NCI-H2196 (cell line): Measurements from ENCODE around the gene TST.

Source experiments
- DNase-seq: peaks from one replicate; lab custom pipeline; 2025; ENCODE audit not compliant: unreplicated experiment; lab: John Stamatoyannopoulos, UW

The TST gene

DNA sequence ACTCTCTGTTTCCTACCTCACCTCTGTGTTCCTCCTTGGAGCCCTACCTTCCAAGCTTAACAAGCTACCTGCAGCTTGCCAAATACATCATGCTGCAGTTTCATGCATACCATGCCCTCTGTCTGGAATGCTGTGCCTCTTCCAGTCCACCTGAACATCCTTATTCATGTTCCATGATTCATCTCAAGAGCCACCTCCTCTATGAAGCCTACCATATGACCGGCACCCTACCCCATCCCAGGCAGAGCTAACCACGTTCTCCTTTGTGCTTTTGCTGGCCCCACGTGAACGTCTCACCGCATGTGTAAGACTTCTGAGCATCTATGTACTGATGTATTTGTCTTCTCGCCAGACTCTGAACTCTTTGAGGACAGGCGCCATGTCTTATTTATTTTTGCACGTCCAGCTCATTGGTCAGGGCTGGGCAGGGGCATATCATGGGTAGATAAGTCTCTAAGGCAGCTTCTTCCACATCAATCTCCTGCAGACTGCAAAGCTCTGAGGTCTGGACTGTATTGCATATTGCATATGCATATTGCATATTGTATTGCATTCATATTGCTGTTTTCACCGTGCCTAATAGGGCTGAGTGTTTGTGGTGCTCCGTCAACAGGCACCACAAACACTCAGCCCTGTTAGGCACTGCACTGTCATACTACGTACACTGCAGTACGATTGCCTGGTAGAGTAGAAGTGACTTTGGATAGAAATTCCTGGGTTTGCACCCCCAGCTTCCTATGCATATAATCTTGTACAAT lies 31.0 kb downstream of the TST start:
- no peak for DNase-seq

DNA sequence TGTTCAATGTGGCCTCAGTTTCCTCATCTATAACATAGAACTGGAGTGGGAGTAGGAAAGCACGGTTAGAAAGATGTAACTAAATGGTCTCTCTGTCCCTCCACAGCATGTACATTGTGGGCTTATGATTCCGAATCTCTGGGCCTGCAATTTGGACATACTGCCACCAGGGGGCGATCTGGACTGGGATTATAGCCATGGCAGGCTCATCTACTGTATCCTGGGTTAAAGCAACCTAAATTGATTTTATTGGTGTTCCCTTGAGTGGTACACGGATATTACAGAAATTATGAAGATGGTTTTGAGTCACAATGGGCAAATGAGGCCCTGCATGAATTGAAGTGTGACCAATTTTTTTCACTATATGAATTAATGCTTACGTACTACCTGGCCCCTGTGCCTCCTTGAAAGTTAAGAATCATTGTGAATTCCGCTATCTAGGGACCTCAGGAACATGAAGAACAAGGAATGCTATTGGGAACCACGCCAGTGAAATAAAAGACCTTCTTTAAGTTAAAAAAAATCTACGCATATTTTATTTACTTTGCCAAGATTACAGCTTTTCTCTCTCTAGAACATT lies 32.9 kb downstream of the TST start:
- DNase-seq: no peak

DNA sequence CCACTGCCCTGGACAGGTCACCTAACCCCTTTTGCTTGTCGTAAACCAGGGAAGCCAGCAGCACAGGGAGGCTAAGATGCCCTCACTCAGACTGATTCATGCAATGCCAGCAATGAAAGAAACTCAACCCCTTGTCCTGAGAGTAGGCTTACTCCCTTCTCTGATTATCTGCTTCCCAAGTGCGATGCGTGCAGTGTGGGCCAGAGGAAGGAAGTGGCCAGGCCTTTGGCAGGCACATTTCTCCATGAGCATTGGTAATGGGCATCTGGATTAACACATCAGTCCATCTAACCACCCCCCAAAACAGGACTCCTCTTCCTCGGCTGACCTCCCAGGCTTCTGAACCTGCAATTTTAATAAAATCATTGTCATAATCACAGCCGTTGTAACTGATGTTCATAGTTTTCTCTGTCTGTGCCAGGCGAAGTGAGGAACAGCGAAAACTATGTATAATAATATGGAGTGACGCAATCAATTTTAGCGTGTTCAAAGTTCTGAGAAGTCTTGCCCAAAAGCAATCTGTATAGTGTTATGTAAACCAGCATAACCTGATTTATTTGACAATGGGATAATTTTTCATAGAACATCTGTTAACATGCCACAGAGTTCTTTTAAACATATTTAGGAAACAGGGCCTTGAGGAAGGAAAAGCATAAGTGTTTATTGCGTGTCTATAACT lies 33.9 kb downstream of the TST start:
- no peak for DNase-seq

DNA sequence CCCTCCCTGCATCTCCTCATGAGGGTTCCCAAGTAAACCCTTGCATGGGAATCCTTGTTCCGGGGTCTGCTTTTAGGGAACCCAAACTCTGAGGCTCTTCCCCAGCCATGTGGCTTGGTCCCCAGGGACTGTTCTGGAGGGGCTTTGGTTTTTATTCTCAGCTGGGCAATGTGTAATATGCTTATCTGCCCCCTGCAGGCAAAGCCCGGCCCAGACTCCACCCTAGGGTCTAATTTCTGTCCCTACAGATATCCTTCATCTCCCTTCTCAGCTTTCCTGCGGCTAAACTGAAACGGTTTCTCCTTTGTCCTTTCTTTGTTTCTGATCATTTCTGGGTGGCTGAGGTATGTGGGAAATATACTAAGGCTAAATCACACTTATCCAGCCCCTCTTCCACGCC lies 37.1 kb downstream of the TST start:
- no peak for DNase-seq

DNA sequence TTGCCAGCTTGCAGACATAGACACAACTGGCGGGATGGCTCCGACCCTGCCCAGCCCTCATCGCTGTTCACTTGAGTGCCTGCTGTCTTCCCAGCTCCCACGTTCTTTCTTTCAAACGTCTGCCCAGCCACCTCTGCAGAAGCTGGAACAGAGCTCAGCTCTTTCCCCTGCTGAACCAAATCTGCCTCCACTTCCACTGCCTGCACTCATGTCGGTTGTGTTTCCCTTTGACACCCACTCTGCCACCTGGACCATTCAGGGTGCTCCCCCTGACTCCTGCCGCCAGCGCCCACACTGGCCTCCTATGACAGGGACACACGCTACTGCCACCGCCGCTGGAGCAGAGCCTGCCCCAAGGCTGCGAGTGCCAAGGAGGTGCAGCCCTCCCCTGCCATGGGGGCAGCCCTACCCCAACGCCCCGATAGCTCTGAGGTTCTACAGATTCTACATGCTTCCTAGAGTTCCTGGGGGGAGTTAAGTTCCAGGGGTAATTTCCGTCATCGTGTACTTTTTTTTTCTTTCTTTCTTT lies 37.9 kb downstream of the TST start:
- no peak for DNase-seq

DNA sequence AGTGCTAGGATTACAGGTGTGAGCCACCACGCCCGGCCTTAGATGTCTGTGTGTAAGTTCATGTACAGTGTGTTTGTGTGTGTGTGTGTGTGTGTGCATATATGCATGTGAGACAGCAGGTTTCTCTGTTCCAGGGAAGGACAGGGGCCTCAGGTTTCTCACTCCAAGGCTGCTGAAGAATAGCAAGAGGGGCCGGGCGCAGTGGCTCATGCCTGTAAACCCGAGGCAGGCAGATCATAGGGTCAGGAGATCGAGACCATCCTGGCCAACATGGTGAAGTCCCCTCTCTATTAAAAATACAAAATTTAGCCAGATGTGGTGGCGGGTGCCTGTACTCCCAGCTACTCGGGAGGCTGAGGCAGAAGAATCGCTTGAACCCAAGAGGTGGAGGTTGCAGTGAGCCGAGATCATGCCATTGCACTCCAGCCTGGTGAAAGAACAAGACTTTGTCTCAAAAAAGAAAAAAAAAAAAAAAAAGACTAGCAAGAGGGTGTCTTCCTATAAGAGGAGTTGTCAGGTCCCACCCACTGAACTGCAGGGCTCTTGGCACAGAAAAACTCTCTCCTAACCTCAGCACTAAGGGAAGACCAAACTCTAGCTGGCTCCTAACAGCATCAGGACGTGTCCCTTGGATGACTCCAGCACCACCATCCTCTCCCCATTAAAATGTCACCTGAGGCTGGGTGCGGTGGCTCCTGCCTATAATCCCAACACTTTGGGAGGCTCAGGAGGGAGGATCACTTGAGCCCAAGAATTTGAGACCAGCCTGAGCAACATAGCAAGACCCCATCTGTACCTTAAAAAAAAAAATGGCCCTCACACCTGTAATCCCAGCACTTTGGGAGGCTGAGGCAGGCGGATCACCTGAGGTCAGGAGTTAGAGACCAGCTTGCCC lies 40.0 kb downstream of the TST start:
- DNase-seq: no peak

DNA sequence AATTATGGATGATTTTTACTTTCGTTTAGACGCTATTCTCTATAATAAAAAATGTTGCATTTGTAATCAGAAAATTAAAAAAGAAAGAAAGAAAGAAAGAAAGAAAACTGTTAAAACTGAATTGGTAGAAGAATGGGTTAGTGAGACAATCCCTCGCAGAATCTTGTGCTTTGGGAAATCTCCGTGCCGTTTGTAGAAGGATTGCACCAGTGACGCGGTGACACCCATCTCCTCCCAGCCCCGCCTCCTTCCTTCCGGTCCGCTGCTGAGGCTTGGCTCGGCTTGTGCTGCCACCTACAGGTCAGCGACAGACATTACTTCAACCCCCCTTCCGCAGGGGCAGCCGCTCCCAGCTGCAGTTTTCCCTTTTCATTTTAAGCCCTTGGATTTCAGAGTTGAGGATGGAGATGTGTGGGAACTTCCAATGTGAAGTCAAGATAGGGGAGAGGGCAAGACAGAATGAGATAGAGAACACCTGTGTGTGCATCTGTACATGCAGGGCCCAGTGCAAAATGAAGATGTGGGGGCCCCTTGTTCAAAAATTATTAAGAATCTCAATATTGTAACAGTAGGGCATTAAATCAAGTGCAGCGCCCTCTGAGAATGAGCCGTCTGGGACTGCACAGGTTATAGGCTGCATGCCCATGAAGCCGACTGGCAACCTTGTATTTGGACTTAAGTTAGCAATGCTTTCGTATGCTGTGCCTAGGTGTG lies 41.1 kb downstream of the TST start:
- DNase-seq: peak; percentile 69

DNA sequence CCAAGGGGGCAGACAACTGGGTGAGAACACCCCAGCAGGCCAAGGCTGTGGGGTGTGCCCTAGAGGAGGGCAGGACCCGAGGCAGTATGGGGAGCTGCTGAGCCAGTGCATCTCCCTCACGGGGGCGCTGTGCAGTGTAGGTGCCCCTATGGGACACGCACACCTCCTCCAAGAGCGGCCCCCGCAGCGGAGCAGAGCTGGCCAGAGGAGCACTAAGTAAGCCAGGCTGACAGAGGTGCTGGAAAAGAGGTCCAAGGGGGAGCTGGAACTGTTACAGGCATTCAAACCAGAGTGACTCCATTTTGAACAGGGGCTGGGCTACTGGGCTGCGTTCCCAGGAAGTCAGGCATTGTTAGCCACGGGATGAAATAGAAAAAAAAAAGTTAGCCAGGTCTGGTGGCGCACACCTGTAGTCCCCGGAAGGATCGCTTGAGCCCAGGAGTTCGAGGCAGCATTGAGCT lies 41.8 kb downstream of the TST start:
- DNase-seq: peak; percentile 1

DNA sequence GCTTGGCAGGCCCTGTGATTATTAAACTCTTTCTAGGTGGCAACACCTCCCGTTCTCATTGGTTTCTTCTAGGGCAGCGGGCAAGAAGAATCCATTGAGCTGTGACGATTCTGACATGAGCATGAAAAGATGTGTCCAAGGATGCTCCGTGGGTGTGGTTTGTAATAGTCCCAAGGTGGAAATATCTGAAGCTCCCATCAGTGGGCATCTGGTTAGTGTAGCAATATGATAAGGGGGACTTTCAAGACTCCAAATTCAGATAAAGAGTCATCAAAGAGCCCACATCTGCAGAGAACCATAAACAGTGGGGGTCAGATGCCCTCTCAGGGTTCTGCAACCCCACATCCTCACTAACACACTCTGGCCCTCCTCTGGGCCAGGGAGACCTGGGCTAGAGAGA lies 42.6 kb downstream of the TST start:
- no peak for DNase-seq

DNA sequence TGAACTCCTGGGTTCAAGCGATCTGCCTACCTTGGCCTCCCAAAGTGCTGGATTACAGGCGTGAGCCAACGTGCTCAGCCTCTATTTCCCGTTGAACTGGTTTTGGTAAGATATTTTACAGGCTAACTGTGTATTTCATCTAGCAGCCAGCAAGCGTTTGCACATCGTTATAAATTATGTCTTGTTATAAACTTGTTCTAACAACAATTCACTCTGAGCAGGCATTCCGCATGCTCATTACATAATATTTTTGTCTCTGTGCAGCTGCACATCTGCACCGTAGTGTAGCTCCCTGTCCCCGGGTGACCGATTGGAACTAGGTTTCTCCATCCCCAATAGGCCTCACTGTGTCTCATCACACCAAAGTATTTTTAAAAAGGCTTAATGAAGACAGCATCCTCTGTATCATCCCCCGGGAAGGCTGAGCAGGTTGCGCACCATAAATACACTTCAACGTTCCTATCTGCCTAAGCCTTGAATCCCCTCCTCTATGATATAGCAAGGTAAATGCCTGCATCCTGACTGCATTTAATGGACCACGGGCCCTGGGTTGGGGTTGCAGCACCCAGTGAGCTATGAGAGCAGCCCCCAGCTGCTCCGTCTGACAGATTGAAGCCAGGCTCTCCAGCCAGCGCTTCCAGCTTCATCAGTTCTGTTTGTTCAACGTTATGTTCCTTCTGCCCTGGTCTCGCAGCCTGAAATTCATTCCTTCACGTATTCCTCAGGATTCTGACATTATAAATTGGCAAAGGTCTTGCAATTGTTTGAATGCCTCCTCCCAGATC lies 47.7 kb downstream of the TST start:
- DNase-seq: no peak

DNA sequence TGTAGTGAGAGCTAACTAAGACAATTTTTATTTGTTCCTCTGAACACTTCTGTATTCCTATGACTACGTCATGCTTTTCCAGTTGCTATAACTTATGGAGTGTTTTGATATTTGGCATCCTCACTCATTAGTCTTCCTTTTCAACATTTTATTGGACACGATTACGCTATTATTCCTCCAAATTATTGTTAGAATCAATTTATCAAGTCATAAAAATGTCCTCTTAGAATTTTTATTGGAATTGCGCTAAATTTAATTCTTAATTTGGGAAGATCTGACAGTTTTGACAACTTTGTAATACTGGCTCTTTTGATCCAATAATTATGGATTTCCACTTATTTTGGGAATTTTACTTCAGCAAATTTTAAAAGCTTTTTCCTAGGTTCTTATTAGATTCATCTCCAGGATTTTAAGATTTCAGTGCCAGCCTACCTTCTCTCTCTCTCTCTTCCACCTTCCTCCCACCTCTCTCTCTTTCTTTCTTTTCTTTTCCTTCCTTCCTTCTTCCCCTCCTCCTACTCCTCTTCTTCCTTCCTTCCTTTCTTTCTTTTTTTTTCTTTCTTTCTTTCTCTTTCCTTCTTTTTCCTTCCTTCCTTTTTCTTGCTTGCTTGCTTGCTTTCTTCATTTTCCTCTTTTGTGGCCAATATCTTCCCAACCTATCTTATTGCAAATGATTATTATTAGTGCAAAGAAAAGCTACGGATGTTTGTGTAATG lies 50.8 kb downstream of the TST start:
- DNase-seq: no peak

DNA sequence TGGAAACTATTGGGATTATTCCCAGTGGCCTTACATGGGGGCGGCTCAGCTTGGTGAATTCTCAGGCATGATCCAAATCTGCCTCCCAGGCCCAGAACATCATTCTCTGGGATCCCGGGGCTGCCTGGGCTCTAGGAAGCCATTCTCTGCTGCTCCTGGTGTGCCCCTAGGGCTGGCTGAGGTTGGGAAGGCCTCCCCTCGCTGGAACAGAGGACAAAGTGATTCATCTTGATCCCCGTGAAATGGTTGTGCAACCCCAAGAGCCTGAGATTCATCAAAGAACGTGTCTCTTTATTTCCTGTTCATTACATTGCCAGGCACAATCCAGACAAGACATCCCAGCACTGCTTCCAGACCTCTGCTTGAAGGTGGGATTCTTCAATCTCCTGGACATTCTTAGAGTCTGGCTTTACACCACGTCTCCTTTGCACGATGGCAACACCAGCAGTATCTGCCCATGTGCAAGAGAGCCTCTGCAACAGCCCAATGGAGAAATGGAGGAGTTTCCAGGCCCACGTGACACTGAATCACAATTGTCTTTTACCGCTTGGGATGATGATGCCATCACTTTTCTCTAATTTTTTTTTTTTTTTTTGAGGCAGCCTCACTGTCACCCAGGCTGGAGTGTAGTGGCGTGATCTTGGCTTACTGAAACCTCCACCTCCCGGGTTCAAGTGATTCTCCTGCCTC lies 52.3 kb downstream of the TST start:
- DNase-seq: no peak

DNA sequence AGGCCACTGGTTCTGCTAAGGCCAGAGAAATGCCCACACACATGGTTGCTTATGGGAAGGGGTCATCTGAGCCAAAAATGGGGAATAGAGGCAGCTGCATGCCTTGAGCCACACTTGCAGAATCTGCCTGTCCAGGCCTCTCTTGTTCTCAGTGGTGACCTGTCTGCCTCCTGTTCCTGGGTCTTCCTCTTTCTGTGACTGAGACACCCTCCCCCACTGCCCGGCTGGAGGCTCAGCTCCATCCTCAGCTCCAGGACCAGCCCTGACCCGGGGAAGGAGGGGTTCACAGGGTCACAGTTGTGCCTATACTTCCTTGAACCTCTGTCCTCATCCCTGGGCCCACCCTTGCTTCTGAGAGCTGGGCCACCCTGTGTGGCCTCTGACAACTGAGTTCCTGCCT lies 53.6 kb downstream of the TST start:
- no peak for DNase-seq

DNA sequence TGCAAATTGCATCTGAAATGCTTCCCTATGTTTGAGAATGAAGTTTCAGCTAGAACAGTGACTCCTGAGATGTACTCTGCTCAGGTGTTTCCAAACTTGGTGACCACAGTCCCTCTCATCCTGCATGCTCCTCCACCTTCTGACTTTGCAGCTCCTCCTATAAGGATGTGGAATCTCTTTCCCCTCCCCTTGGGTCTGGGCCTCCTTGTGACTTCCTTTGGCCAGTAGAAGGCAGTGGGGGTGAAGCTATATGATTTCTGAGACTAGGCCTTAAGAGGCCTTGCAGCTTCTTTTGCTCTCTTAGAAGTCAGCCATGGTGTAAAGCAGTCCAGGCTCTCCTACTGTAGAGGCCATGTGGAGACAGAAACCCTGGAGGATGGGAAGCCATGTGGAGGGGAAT lies 55.1 kb downstream of the TST start:
- DNase-seq: no peak

DNA sequence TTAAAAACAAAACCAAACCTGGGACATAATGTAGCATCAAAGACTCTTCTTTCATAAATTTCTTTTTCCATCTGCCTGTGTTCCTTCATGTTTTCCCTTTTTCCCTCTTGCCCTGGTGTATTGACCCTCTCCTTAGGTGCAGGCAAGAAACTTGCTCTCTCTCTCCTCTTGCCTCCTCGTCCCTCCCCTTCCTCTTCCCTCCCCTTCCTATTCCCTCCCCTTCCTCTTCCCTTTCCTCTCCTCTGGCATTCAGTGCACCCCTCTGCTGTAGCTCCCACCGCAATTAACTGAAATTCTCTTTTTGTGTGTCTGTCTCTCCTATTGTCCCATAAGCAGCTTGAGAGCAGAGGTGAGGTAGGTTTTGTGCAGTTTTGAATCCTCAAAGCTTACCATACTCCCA lies 55.9 kb downstream of the TST start:
- no peak for DNase-seq

DNA sequence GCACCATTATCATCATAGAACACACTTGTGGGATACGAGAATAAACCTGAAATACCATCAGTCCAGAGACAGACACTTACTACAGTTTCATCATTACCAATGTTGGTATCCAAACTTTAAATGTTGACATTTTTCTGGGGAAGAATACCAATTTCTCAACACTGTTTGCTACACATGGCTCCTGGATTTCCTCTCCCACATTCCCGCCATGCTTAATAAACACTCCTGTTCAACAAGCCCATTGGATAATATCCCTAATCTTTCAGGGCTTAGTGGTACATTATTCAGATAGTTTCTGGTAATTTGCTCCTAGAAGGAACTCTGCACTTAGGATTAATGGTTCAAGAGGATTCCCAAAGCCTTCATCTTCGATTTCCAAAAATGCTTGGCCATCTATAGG lies 57.6 kb downstream of the TST start:
- DNase-seq: no peak
